Brain microvascular endothelial cell (primary cell): ENCODE results near the gene SLC38A1.

Experiments used
- DNase-seq: peaks from one replicate; pipeline ENCODE4 v3.0.0-alpha.2; 2020
- H3K27ac ChIP-seq: fragments of 250-450 bp; sonication (Bioruptor Pico); 2 replicates; pipeline ENCODE4 v1.5.1; 2020; ENCODE audit warnings: mild to moderate bottlenecking, moderate library complexity
- H3K27me3 ChIP-seq: fragments of 250-450 bp; sonication (Bioruptor Pico); replicated peaks from 2 replicates; pipeline ENCODE4 v1.5.1; 2020; ENCODE audit warnings: mild to moderate bottlenecking
- H3K36me3 ChIP-seq: fragments of 250-450 bp; sonication (Bioruptor Pico); replicated peaks from 2 replicates; pipeline ENCODE4 v1.5.1; 2020; ENCODE audit warnings: mild to moderate bottlenecking
- H3K4me3 ChIP-seq: 2 replicates; pipeline ENCODE4 v1.5.1; 2011; ENCODE audit warnings: low read depth, mild to moderate bottlenecking, control low read depth, low read length, moderate library complexity
- CTCF ChIP-seq: IDR thresholded peaks from 2 replicates; pipeline ENCODE4 v1.5.1; 2011; ENCODE audit warnings: low read depth, mild to moderate bottlenecking, moderate library complexity, low read length, control low read depth, inconsistent platforms; ENCODE audit errors: missing control alignments
- in situ Hi-C: cut with HindIII; loops from 2 replicates; pipeline ENCODE4 v1.10.0; 2017; ENCODE audit warnings: low sequenced_read_pairs, low pct_ligation_motif_present

SLC38A1 gene

GRCh38 chr12:46181465-46181864 is 87.4 kb downstream of the SLC38A1 start:
- no peak overlapping the region for H3K4me3 ChIP-seq
- H3K36me3 ChIP-seq, result no peaks in the 10 kb centered on the region
- DNase-seq, result no peak
- no peaks in the 10 kb centered on the region for H3K27me3 ChIP-seq
- no peak for TF ChIP-seq CTCF
- no peak overlapping the region for H3K27ac ChIP-seq
- in situ Hi-C loops, result no loop called here

DNA sequence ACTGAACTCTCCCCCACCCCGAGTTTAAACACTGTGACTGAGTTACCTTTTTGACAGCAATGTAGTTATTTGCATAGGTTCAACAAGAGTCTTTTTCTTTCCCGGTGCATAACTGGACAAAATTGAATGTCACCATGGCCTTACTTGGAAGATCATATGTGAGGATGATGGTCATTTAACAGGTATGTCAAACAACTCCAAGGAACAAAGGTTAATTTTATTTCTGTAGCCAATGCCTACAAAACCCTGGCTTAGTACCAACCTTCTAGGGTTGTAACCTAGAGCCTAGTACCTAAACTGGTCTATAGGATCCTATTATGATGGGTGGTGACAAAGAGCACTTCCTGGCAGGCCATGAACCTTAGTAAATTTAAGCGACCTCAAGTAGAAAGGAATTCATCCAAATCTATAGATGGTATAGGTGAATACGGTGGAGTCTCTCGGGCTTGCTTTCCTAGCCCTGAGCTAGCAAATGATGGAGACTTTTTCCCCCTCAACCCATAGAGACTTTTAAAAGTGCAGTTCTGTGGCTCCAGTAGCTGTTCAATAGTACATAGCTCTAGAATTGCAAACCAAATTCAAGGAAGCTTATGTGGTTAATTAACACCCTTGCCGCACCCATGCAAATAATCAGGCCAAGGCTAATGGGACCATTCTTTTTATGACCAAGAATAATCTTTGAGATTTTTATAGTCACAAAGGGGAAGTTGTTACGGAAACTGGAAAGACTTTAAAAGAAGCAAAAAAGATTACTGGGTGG is 89.0 kb downstream of the SLC38A1 start:
- no peak for TF ChIP-seq CTCF
- in situ Hi-C loops, result no loop called here
- Histone ChIP-seq H3K27me3 (no peaks in the 10 kb centered on the region), H3K4me3 (no peak overlapping the region), H3K27ac (no peak overlapping the region), H3K36me3 (no peaks in the 10 kb centered on the region)
- DNase-seq, result no peak

- Histone ChIP-seq H3K36me3 (no peaks in the 10 kb centered on the region), H3K4me3 (no peak overlapping the region), H3K27ac (no peak overlapping the region), H3K27me3 (no peaks in the 10 kb centered on the region)
- no peak for TF ChIP-seq CTCF
- in situ Hi-C loops, result no loop called here
- DNase-seq, result no peak
Measured at GRCh38 chr12:46177837-46178608, 90.8 kb downstream of the SLC38A1 start.

- H3K27ac ChIP-seq, result no peak overlapping the region
- DNase-seq, result no peak
- no peaks in the 10 kb centered on the region for H3K27me3 ChIP-seq
- no peak overlapping the region for H3K4me3 ChIP-seq
- in situ Hi-C loops, result no loop called here
- no peaks in the 10 kb centered on the region for H3K36me3 ChIP-seq
- TF ChIP-seq CTCF, result no peak
Measured at GRCh38 chr12:46177025-46177424, 91.8 kb downstream of the SLC38A1 start.

DNA sequence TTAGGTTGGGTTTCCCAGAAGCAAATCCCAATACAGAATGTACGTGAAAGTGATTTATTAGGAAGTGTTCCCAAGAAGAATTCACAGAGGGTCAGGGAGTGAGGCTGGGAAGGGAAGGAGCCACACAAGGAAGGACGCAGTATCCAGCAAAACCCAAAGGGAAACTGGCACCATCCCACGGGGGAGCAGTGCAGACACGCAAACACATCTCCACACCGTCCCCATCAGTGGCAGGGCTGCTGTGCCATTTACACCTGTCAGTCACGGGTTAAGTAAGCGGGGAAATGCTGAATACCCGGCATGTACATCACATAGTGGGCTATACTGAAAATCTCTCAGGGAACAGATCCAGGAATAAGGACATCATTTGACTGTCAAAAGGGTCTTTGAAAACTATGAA is 93.9 kb downstream of the SLC38A1 start:
- in situ Hi-C loops, result no loop called here
- no peak for TF ChIP-seq CTCF
- Histone ChIP-seq H3K27me3 (no peaks in the 10 kb centered on the region), H3K36me3 (no peaks in the 10 kb centered on the region), H3K27ac (no peak overlapping the region), H3K4me3 (no peak overlapping the region)
- no peak for DNase-seq
